Measurements from ENCODE around the gene CPHXL2. TPM values are rescaled to one million over a fixed set of nuclear protein-coding genes. Genes with fewer than 3 reads are reported as not detected.

CPHXL2 gene
- total and polyA plus RNA-seq, 4 donors, result 0.21 to 0.47 TPM; not detected in 2

DNA sequence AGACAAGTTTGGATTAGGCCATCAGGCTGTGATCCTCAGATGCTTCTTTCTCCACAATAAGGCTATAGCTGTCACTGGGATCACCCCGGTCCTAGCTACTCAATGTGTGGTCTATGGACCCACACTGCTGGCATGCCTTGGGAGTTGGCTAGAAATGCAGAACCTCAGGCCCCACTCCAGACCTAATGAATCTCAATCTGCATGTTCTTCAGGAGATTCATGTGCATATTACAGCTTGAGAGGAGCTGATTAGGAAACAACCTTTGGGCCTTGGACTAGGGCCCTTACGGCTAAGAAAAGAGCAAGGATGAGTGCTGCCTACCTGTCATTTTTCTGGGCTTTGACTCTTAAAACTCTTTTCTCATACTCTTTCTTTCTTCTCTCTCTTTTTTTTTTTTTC, 61.2 kb downstream of the CPHXL2 start:
- Histone ChIP-seq H3K36me3 (ENCODE audit: control insufficient read depth, insufficient read depth, low read length) (peaks cover 55% of the 10 kb centered on the region), H3K27me3 (ENCODE audit: control insufficient read depth, insufficient read depth, low read length) (no peaks in the 10 kb centered on the region), H3K27ac (ENCODE audit: low read depth, low read length) (no peak overlapping the region), H3K4me1 (ENCODE audit: control insufficient read depth, insufficient read depth, low read length) (no peaks in the 10 kb centered on the region), H3K9me3 (ENCODE audit: control insufficient read depth, insufficient read depth, low read length) (no peaks in the 10 kb centered on the region), H3K4me3 (ENCODE audit: low read depth, low read length) (no peak overlapping the region)
- no peak for DNase-seq (ENCODE audit: low read depth in 4 of 6, low spot score in 6 of 6)
- 100% methylated on average over 1 of the region's 2 CpGs for WGBS (ENCODE audit: insufficient coverage)

DNA sequence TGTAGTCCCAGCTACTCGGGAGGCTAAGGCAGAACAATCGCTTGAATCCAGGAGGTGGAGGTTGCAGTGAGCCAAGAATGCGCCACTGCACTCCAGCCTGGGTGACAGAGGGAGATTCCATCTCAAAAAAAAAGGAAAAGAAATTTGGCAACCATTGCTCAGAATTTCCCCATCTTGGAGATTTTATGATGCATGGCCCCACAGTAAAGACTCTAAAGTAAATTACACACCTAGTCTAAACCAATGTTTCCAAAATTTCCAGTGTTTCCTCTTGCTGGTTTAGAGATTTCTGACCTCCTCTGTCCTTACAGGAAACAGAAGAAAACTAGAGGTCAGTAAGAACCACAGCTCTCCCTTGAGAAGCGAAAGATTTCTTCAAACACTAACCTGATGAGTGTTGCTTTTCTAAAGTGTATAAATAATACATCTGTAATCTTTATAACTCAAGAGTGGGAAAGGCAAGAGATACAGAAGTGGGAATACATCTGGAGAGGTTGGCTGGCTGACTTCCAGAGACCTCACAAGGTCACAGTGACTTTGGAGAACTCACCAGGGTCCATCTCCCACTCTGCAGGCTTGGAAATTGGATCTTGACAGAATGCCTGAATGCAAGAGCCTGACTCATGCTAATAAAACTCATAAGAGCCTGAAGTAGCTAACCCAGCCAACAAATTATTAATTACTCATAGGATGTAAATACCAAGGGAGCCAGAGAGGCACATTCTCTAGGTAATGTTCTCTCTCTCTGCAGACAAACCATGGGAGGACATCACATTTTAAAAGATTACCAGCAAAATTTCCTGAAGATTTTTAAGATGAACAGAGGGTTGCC, 62.5 kb downstream of the CPHXL2 start:
- 97% methylated on average over 3 of the region's 4 CpGs for WGBS (ENCODE audit: insufficient coverage)

More for the DNA sequence above, 62.5 kb downstream of the CPHXL2 start:
- Histone ChIP-seq H3K36me3 (ENCODE audit: control insufficient read depth, insufficient read depth, low read length) (peaks cover 53% of the 10 kb centered on the region), H3K4me1 (ENCODE audit: control insufficient read depth, insufficient read depth, low read length) (no peaks in the 10 kb centered on the region), H3K27me3 (ENCODE audit: control insufficient read depth, insufficient read depth, low read length) (no peaks in the 10 kb centered on the region), H3K27ac (ENCODE audit: low read depth, low read length) (no peak overlapping the region), H3K9me3 (ENCODE audit: control insufficient read depth, insufficient read depth, low read length) (no peaks in the 10 kb centered on the region), H3K4me3 (ENCODE audit: low read depth, low read length) (no peak overlapping the region)
- DNase-seq (ENCODE audit: low read depth in 4 of 6, low spot score in 6 of 6), result no peak

Small RNA genes within 50 kb of the gene (small RNA-seq; reads per million reads assigned to genes)
- gene RN7SL520P (ENCODE audit: low replicate concordance), result not detected

Other genes with a start within 250 kb of the CPHXL2 start
- gene CFDP1, start 243.5 kb downstream of the CPHXL2 start, total RNA-seq, result 100 to 1,000 TPM in 1 of 2 donors, 10 to 100 TPM in 1; 55.4 to 129 TPM
- gene CFDP1, start 243.5 kb downstream of the CPHXL2 start, polyA plus RNA-seq (ENCODE audit: insufficient read length in 2 of 2), result 100 to 1,000 TPM; 135 to 164 TPM
- 10 to 100 TPM; 35.4 to 60.6 TPM for gene TMEM170A, start 212.3 kb downstream of the CPHXL2 start, total RNA-seq
- gene TMEM170A, start 212.3 kb downstream of the CPHXL2 start, polyA plus RNA-seq (ENCODE audit: insufficient read length in 2 of 2), result 10 to 100 TPM; 36.6 to 38.6 TPM
- 1 to 10 TPM; 5.4 to 7.9 TPM for gene CHST6, start 181.6 kb downstream of the CPHXL2 start, total RNA-seq
- gene CHST6, start 181.6 kb downstream of the CPHXL2 start, polyA plus RNA-seq (ENCODE audit: insufficient read length in 2 of 2), result 10 to 100 TPM; 11.4 to 12.3 TPM
- under 1 TPM; 0.33 to 0.89 TPM for gene CHST5, start 140.9 kb downstream of the CPHXL2 start, total RNA-seq
- 1 to 10 TPM; 3.4 to 4.9 TPM for gene CHST5, start 140.9 kb downstream of the CPHXL2 start, polyA plus RNA-seq (ENCODE audit: insufficient read length in 2 of 2)
- gene TMEM231, start 120.8 kb downstream of the CPHXL2 start, total RNA-seq, result 10 to 100 TPM; 25.1 to 35.2 TPM
- gene TMEM231, start 120.8 kb downstream of the CPHXL2 start, polyA plus RNA-seq (ENCODE audit: insufficient read length in 2 of 2), result 10 to 100 TPM; 46.3 to 55.9 TPM
- 100 to 1,000 TPM; 208 to 262 TPM for gene GABARAPL2, start 110.6 kb downstream of the CPHXL2 start, total RNA-seq
- 100 to 1,000 TPM; 352 to 407 TPM for gene GABARAPL2, start 110.6 kb downstream of the CPHXL2 start, polyA plus RNA-seq (ENCODE audit: insufficient read length in 2 of 2)
- gene ADAT1, start 53.7 kb downstream of the CPHXL2 start, total RNA-seq, result 10 to 100 TPM; 41.0 to 54.8 TPM
- gene ADAT1, start 53.7 kb downstream of the CPHXL2 start, polyA plus RNA-seq (ENCODE audit: insufficient read length in 2 of 2), result 10 to 100 TPM; 40.7 to 45.4 TPM
- 100 to 1,000 TPM in 1 of 2 donors, 10 to 100 TPM in 1; 82.8 to 112 TPM for gene KARS1, start 29.3 kb downstream of the CPHXL2 start, total RNA-seq
- gene KARS1, start 29.3 kb downstream of the CPHXL2 start, polyA plus RNA-seq (ENCODE audit: insufficient read length in 2 of 2), result 100 to 1,000 TPM in 1 of 2 donors, 10 to 100 TPM in 1; 98.8 to 107 TPM
- gene TERF2IP, start 29.2 kb downstream of the CPHXL2 start, total RNA-seq, result 100 to 1,000 TPM; 115 to 116 TPM
- gene TERF2IP, start 29.2 kb downstream of the CPHXL2 start, polyA plus RNA-seq (ENCODE audit: insufficient read length in 2 of 2), result 100 to 1,000 TPM; 228 to 259 TPM
- not detected for gene DUXB, start 24.5 kb upstream of the CPHXL2 start, total RNA-seq
- under 1 TPM in 1 of 2 donors, not detected in 1; 0.20 TPM for gene DUXB, start 24.5 kb upstream of the CPHXL2 start, polyA plus RNA-seq (ENCODE audit: insufficient read length in 2 of 2)
- not detected for gene CPHXL, start 49.5 kb upstream of the CPHXL2 start, total RNA-seq
- gene CPHXL, start 49.5 kb upstream of the CPHXL2 start, polyA plus RNA-seq (ENCODE audit: insufficient read length in 2 of 2), result not detected

Measured in spinal cord (tissue), 10 donors.